Measurements from ENCODE around the gene PTDSS2.

DNA sequence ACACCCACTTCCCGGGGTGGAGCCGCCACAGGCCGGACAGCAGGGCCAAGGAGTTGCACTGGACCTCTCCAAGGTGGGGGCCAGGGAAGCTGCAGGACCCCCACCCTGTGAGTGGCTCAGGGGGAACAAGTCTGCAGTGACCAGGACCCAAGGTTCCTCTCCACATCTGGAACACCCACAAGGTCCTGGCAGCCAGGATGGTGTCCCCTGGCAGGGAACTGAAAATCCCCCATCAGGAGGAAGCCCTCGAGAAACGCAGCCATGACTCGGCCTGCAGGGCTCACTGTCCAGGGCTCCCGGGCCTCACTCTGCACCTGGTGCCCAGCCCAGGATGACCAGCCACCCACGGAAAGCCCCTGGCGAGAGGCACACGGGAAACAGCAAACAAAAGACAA is 45.5 kb downstream of the PTDSS2 start:
- TF ChIP-seq SMC3 (IDR thresholded peaks at IDR 0.05) (no peak), CTCF (IDR thresholded peaks at IDR 0.05) (no peak), RCOR1 (IDR thresholded peaks at IDR 0.05; ENCODE audit: low read depth, low read length) (no peak), SREBF2 (IDR thresholded peaks at IDR 0.05) (no peak), POLR2A (IDR thresholded peaks at IDR 0.05; ENCODE audit: low read length) (no peak), NFE2L2 (conservative IDR thresholded peaks at IDR 0.05; ENCODE audit: low read length) (no peak), REST (IDR thresholded peaks at IDR 0.05) (no peak), EP300 (IDR thresholded peaks at IDR 0.05) (no peak), POLR2AphosphoS2 (conservative IDR thresholded peaks at IDR 0.05; ENCODE audit: low read length) (no peak), MAZ (IDR thresholded peaks at IDR 0.05; ENCODE audit: borderline replicate concordance, low read depth, low read length) (no peak), ZSCAN20 (CRISPR knock-in tag; IDR thresholded peaks at IDR 0.05) (no peak)
- TF ChIP-seq, protein P1, sequence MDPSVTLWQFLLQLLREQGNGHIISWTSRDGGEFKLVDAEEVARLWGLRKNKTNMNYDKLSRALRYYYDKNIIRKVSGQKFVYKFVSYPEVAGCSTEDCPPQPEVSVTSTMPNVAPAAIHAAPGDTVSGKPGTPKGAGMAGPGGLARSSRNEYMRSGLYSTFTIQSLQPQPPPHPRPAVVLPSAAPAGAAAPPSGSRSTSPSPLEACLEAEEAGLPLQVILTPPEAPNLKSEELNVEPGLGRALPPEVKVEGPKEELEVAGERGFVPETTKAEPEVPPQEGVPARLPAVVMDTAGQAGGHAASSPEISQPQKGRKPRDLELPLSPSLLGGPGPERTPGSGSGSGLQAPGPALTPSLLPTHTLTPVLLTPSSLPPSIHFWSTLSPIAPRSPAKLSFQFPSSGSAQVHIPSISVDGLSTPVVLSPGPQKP (IDR thresholded peaks at IDR 0.05; ENCODE audit: low read depth, low read length): no peak
- TF ChIP-seq, protein P2, sequence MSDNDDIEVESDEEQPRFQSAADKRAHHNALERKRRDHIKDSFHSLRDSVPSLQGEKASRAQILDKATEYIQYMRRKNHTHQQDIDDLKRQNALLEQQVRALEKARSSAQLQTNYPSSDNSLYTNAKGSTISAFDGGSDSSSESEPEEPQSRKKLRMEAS (IDR thresholded peaks at IDR 0.05): no peak
